Breast epithelium (tissue), 3 donors: ENCODE measurements around the gene GALNTL6.

Experiments used
- POLR2A ChIP-seq: fragments of 450-650 bp; IDR thresholded peaks from one replicate; pipeline ENCODE4 v1.6.1; 2016; ENCODE audit warnings: antibody characterized with exemption, mild to moderate bottlenecking, moderate library complexity
- POLR2AphosphoS5 ChIP-seq, 3 donors: sonication (generic); formaldehyde crosslinking; IDR thresholded peaks; one replicate each; pipeline ENCODE4 v1.6.1; 2017; ENCODE audit warnings: antibody characterized with exemption in 3 of 3
- TF ChIP-seq, protein P1 (sequence below), 3 donors: fragments of 450-650 bp; IDR thresholded peaks; one replicate each; pipeline ENCODE4 v1.5.1; 2016 to 2017; ENCODE audit warnings: antibody characterized with exemption in 3 of 3, mild to moderate bottlenecking in 3 of 3, moderate library complexity in 3 of 3

DNA sequence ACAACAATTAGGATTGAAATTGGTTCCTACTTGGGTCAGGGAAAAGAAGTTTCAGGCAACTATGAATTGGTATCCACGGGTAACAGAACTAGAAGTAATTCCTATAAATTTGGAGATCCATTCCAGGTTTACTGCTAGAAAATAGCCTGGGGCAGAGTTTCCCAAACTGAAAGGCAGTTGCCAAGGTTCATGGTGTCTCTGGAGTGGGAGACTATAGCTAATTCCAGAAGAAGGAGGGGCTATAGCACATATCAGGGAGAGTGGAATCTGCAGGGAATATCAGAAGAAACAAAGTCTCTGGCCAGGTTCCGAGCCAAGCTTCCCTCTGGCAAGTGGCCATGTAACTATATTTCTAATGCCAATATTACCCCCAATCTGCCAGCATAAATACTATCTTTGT is 166.3 kb downstream of the GALNTL6 start:
- no peak for TF ChIP-seq POLR2A
- TF ChIP-seq, protein P1, sequence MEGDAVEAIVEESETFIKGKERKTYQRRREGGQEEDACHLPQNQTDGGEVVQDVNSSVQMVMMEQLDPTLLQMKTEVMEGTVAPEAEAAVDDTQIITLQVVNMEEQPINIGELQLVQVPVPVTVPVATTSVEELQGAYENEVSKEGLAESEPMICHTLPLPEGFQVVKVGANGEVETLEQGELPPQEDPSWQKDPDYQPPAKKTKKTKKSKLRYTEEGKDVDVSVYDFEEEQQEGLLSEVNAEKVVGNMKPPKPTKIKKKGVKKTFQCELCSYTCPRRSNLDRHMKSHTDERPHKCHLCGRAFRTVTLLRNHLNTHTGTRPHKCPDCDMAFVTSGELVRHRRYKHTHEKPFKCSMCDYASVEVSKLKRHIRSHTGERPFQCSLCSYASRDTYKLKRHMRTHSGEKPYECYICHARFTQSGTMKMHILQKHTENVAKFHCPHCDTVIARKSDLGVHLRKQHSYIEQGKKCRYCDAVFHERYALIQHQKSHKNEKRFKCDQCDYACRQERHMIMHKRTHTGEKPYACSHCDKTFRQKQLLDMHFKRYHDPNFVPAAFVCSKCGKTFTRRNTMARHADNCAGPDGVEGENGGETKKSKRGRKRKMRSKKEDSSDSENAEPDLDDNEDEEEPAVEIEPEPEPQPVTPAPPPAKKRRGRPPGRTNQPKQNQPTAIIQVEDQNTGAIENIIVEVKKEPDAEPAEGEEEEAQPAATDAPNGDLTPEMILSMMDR (IDR thresholded peaks at IDR 0.05), result no peak
- no peak for TF ChIP-seq POLR2AphosphoS5 (IDR thresholded peaks at IDR 0.05)
